ENCODE measurements around the gene NDNF.
A peak's percentile ranks its signal among the peaks of the same experiment; 100 is the strongest.

NDNF gene

GRCh38 chr4:121011780-121012340 is 60.5 kb downstream of the NDNF start:
- Mint-ChIP-seq H3K27me3 (no peaks in the 10 kb centered on the region), H3K4me1 (ENCODE audit: low read depth) (peaks cover 81% of the 10 kb centered on the region), H3K36me3 (peaks cover 2% of the 10 kb centered on the region), H3K27ac (no peak overlapping the region), H3K4me3 (no peak overlapping the region), H3K9me3 (ENCODE audit: low read depth) (no peaks in the 10 kb centered on the region)

GRCh38 chr4:121011138-121011537 is 61.2 kb downstream of the NDNF start:
- no peak overlapping the region for H3K4me3 Mint-ChIP-seq
- peaks cover 2% of the 10 kb centered on the region for H3K36me3 Mint-ChIP-seq
- peaks cover 85% of the 10 kb centered on the region for H3K4me1 Mint-ChIP-seq (ENCODE audit: low read depth)
- no peaks in the 10 kb centered on the region for H3K9me3 Mint-ChIP-seq (ENCODE audit: low read depth)
- H3K27ac Mint-ChIP-seq: no peak overlapping the region
- H3K27me3 Mint-ChIP-seq: no peaks in the 10 kb centered on the region

- Mint-ChIP-seq H3K27me3 (no peaks in the 10 kb centered on the region), H3K4me1 (ENCODE audit: low read depth) (peaks cover 88% of the 10 kb centered on the region), H3K9me3 (ENCODE audit: low read depth) (no peaks in the 10 kb centered on the region), H3K36me3 (peaks cover 2% of the 10 kb centered on the region), H3K27ac (peak overlapping the region; percentile 87), H3K4me3 (peak overlapping the region; percentile 60)
Observed at GRCh38 chr4:121009578-121010478, 62.5 kb downstream of the NDNF start.

GRCh38 chr4:121007660-121008059 is 64.7 kb downstream of the NDNF start:
- no peak overlapping the region for H3K27ac Mint-ChIP-seq
- no peaks in the 10 kb centered on the region for H3K27me3 Mint-ChIP-seq
- no peaks in the 10 kb centered on the region for H3K9me3 Mint-ChIP-seq (ENCODE audit: low read depth)
- peaks cover 70% of the 10 kb centered on the region for H3K4me1 Mint-ChIP-seq (ENCODE audit: low read depth)
- no peak overlapping the region for H3K4me3 Mint-ChIP-seq
- no peaks in the 10 kb centered on the region for H3K36me3 Mint-ChIP-seq

- H3K36me3 Mint-ChIP-seq: no peaks in the 10 kb centered on the region
- no peak overlapping the region for H3K27ac Mint-ChIP-seq
- no peaks in the 10 kb centered on the region for H3K9me3 Mint-ChIP-seq (ENCODE audit: low read depth)
- H3K4me1 Mint-ChIP-seq (ENCODE audit: low read depth): peaks cover 51% of the 10 kb centered on the region
- H3K4me3 Mint-ChIP-seq: no peak overlapping the region
- H3K27me3 Mint-ChIP-seq: no peaks in the 10 kb centered on the region
Observed at GRCh38 chr4:121003863-121004262, 68.5 kb downstream of the NDNF start.

GRCh38 chr4:120995266-120996010 is 76.9 kb downstream of the NDNF start:
- H3K27ac Mint-ChIP-seq: no peak overlapping the region
- H3K27me3 Mint-ChIP-seq: no peaks in the 10 kb centered on the region
- H3K4me3 Mint-ChIP-seq: no peak overlapping the region
- H3K36me3 Mint-ChIP-seq: peaks cover 2% of the 10 kb centered on the region
- peaks cover 6% of the 10 kb centered on the region for H3K9me3 Mint-ChIP-seq (ENCODE audit: low read depth)
- peaks cover 34% of the 10 kb centered on the region for H3K4me1 Mint-ChIP-seq (ENCODE audit: low read depth)

GRCh38 chr4:120994521-120994920 is 77.8 kb downstream of the NDNF start:
- peaks cover 6% of the 10 kb centered on the region for H3K9me3 Mint-ChIP-seq (ENCODE audit: low read depth)
- no peak overlapping the region for H3K4me3 Mint-ChIP-seq
- no peaks in the 10 kb centered on the region for H3K27me3 Mint-ChIP-seq
- H3K36me3 Mint-ChIP-seq: peaks cover 2% of the 10 kb centered on the region
- H3K27ac Mint-ChIP-seq: no peak overlapping the region
- H3K4me1 Mint-ChIP-seq (ENCODE audit: low read depth): peaks cover 30% of the 10 kb centered on the region

GRCh38 chr4:120991885-120992284 is 80.5 kb downstream of the NDNF start:
- peaks cover 6% of the 10 kb centered on the region for H3K9me3 Mint-ChIP-seq (ENCODE audit: low read depth)
- H3K4me3 Mint-ChIP-seq: no peak overlapping the region
- H3K4me1 Mint-ChIP-seq (ENCODE audit: low read depth): peaks cover 30% of the 10 kb centered on the region
- no peaks in the 10 kb centered on the region for H3K27me3 Mint-ChIP-seq
- no peak overlapping the region for H3K27ac Mint-ChIP-seq
- H3K36me3 Mint-ChIP-seq: peaks cover 5% of the 10 kb centered on the region

GRCh38 chr4:120990246-120990645 is 82.1 kb downstream of the NDNF start:
- Mint-ChIP-seq H3K9me3 (ENCODE audit: low read depth) (peaks cover 6% of the 10 kb centered on the region), H3K27ac (no peak overlapping the region), H3K4me1 (ENCODE audit: low read depth) (peaks cover 24% of the 10 kb centered on the region), H3K27me3 (no peaks in the 10 kb centered on the region), H3K4me3 (no peak overlapping the region), H3K36me3 (peaks cover 6% of the 10 kb centered on the region)

Data from activated naive CD8-positive, alpha-beta T cell (primary cell).